IMR-90 (cell line): ENCODE results near the gene FBLIM1. TPM values are rescaled to one million over a fixed set of nuclear protein-coding genes. Genes with fewer than 3 reads are reported as not detected.

ENCODE experiments used
- ATAC-seq: fragments of 200-7000 bp; cut with Tn5 transposase; 2 replicates; pipeline ENCODE4 v1.9.1; 2020; ENCODE audit warnings: low read depth, mild to moderate bottlenecking, moderate library complexity
- BruUV-seq: library from RNA; stranded (reverse); fragments of 400-500 nt; replicated peaks from 2 replicates; lab custom pipeline; 2021; lab: Mats Ljungman, UMichigan
- CTCF ChIA-PET: fragments of 300-600 bp; formaldehyde crosslinking; extraction: SDS; loops from one replicate; lab custom pipeline; 2021; ENCODE audit warnings: antibody characterized with exemption; lab: Yijun Ruan, JAX
- POLR2A ChIA-PET: fragments of 300-600 bp; sonication (Branson Sonifier 250); formaldehyde crosslinking; loops from one replicate; lab custom pipeline; 2022; ENCODE audit warnings: antibody characterized with exemption; ENCODE audit not compliant: unreplicated experiment; lab: Charles Lee
- DNase-seq: peaks from one replicate; pipeline ENCODE4 v3.0.0; 2013
- H2AFZ ChIP-seq: replicated peaks from 2 replicates; pipeline ENCODE3; 2013; ENCODE audit warnings: low read length, mild to moderate bottlenecking; ENCODE audit not compliant: poor library complexity
- H2AK5ac ChIP-seq: 2 replicates; pipeline ENCODE4 v1.6.1; 2013; ENCODE audit warnings: low read depth, low read length, inconsistent platforms
- H2AK9ac ChIP-seq: replicated peaks from 2 replicates; pipeline ENCODE3; 2013; ENCODE audit warnings: mild to moderate bottlenecking, low read depth, low read length, moderate library complexity; ENCODE audit not compliant: poor library complexity
- H2BK120ac ChIP-seq: 2 replicates; pipeline ENCODE4 v1.6.1; 2013; ENCODE audit warnings: low read depth, low read length, inconsistent platforms
- H2BK15ac ChIP-seq: 3 replicates; pipeline ENCODE4 v1.6.1; 2013; ENCODE audit warnings: low read depth, low read length, inconsistent platforms
- H2BK20ac ChIP-seq: 2 replicates; pipeline ENCODE4 v1.6.1; 2013; ENCODE audit warnings: low read depth, mild to moderate bottlenecking, inconsistent platforms, low read length, moderate library complexity
- H2BK5ac ChIP-seq: 2 replicates; pipeline ENCODE4 v1.6.1; 2013; ENCODE audit warnings: mild to moderate bottlenecking, low read depth, low read length, inconsistent platforms; ENCODE audit not compliant: poor library complexity, severe bottlenecking
- H3K14ac ChIP-seq: replicated peaks from 2 replicates; pipeline ENCODE4 v1.6.1; 2013; ENCODE audit warnings: low read depth, low read length, inconsistent platforms
- H3K18ac ChIP-seq: 2 replicates; pipeline ENCODE4 v1.6.1; 2013; ENCODE audit warnings: low read depth, low read length, control low read depth
- H3K23ac ChIP-seq: 2 replicates; pipeline ENCODE4 v1.6.1; 2013; ENCODE audit warnings: low read depth, low read length, inconsistent platforms
- H3K27ac ChIP-seq: 2 replicates; pipeline ENCODE4 v1.5.1; 2013; ENCODE audit warnings: mild to moderate bottlenecking, control low read depth, low read length; ENCODE audit not compliant: insufficient read depth
- H3K27me3 ChIP-seq: 2 replicates; pipeline ENCODE4 v1.6.1; 2013; ENCODE audit warnings: low read length; ENCODE audit not compliant: control insufficient read depth, insufficient read depth
- H3K36me3 ChIP-seq: 2 replicates; pipeline ENCODE4 v1.6.1; 2013; ENCODE audit warnings: low read length, mixed read lengths; ENCODE audit not compliant: control insufficient read depth, insufficient read depth
- H3K4ac ChIP-seq: 2 replicates; pipeline ENCODE4 v1.6.1; 2013; ENCODE audit warnings: low read depth, low read length, inconsistent platforms
- H3K4me1 ChIP-seq: 2 replicates; pipeline ENCODE4 v1.6.1; 2013; ENCODE audit warnings: low read length, mixed read lengths; ENCODE audit not compliant: control insufficient read depth, insufficient read depth
- H3K4me2 ChIP-seq: 2 replicates; pipeline ENCODE4 v1.6.1; 2013; ENCODE audit warnings: low read depth, mild to moderate bottlenecking, control low read depth, low read length, moderate library complexity
- H3K4me3 ChIP-seq: 2 replicates; pipeline ENCODE4 v1.5.1; 2013; ENCODE audit warnings: low read depth, mild to moderate bottlenecking, control low read depth, low read length, moderate library complexity; ENCODE audit not compliant: insufficient read depth
- H3K56ac ChIP-seq: 2 replicates; pipeline ENCODE4 v1.6.1; 2013; ENCODE audit warnings: low read length, inconsistent platforms; ENCODE audit not compliant: insufficient read depth; ENCODE audit errors: extremely low read depth
- H3K79me1 ChIP-seq, 2 experiments: 2 replicates each; pipeline ENCODE4 v1.6.1; 2013; ENCODE audit warnings: low read length in 2 of 2, inconsistent platforms in 1 of 2, low read depth in 1 of 2
- H3K9ac ChIP-seq: 2 replicates; pipeline ENCODE4 v1.6.1; 2013; ENCODE audit warnings: low read depth, low read length, control low read depth
- H3K9me1 ChIP-seq: 2 replicates; pipeline ENCODE4 v1.6.1; 2013; ENCODE audit warnings: low read length, inconsistent platforms; ENCODE audit not compliant: insufficient read depth
- H3K9me3 ChIP-seq: 2 replicates; pipeline ENCODE4 v1.6.1; 2013; ENCODE audit warnings: low read length; ENCODE audit not compliant: control insufficient read depth, insufficient read depth
- H4K20me1 ChIP-seq: 2 replicates; pipeline ENCODE4 v1.6.1; 2013; ENCODE audit warnings: low read length, inconsistent platforms; ENCODE audit not compliant: insufficient read depth
- H4K5ac ChIP-seq: 2 replicates; pipeline ENCODE4 v1.6.1; 2013; ENCODE audit warnings: mild to moderate bottlenecking, low read depth, low read length, control low read depth
- H4K8ac ChIP-seq, 2 experiments: 2 replicates each; pipeline ENCODE4 v1.6.1; 2013; ENCODE audit warnings: low read depth in 2 of 2, low read length in 2 of 2, control low read depth in 1 of 2, inconsistent platforms in 1 of 2
- H4K91ac ChIP-seq: 2 replicates; pipeline ENCODE4 v1.6.1; 2013; ENCODE audit warnings: low read depth, low read length, inconsistent platforms; ENCODE audit not compliant: insufficient read depth
- MAFK ChIP-seq: IDR thresholded peaks from 2 replicates; pipeline ENCODE4 v1.6.1; 2012; ENCODE audit warnings: low read depth, low read length, improper control_type of control experiment
- MAZ ChIP-seq: IDR thresholded peaks from 2 replicates; pipeline ENCODE4 v1.6.1; 2012; ENCODE audit warnings: low read depth, mild to moderate bottlenecking, low read length, improper control_type of control experiment, moderate library complexity, borderline replicate concordance
- MXI1 ChIP-seq: IDR thresholded peaks from 2 replicates; pipeline ENCODE4 v1.6.1; 2012; ENCODE audit warnings: low read depth, mild to moderate bottlenecking, low read length, moderate library complexity, borderline replicate concordance
- POLR2A ChIP-seq: IDR thresholded peaks from 2 replicates; pipeline ENCODE4 v1.6.1; 2012; ENCODE audit warnings: mild to moderate bottlenecking, low read depth, low read length
- USF2 ChIP-seq: fragments of 150-350 bp; IDR thresholded peaks from 2 replicates; pipeline ENCODE4 v1.6.1; 2017; ENCODE audit warnings: mild to moderate bottlenecking, antibody characterized with exemption, low read length, low read depth
- WGBS, 2 experiments: methylation state at CpG; one replicate each; pipeline versions ENCODE4 v1.1.5 to v1.1.7; 2013; ENCODE audit warnings: missing lambda C conversion rate in 2 of 2; ENCODE audit not compliant: insufficient read length in 1 of 2; ENCODE audit errors: extremely low coverage in 2 of 2; 5-methylcytosine and 5-hydroxymethylcytosine counted together
- dilution Hi-C: fragments of 300-500 bp; cut with HindIII; formaldehyde crosslinking; loops from one replicate; pipeline ENCODE4 v1.14.3; 2018; ENCODE audit warnings: low sequenced_read_pairs; ENCODE audit not compliant: unreplicated experiment
- in situ Hi-C: fragments of 300-500 bp; cut with MboI; formaldehyde crosslinking; loops from 3 replicates; pipeline ENCODE4 v1.14.3; 2019; ENCODE audit warnings: low sequenced_read_pairs, inconsistent platforms, mixed read lengths
- intact Hi-C: fragments of 100-400 bp; cut with micrococcal nuclease; formaldehyde crosslinking; loops from 2 replicates; pipeline ENCODE4 v1.10.0; 2022
- polyA plus RNA-seq, 3 experiments: library from polyadenylated mRNA; depleted of rRNA; stranded (reverse); fragments of >200 nt; gene quantifications; 2 replicates each; pipeline ENCODE4 v1.2.3, GENCODE V29; 2012; ENCODE audit warnings: low replicate concordance in 1 of 3
- total RNA-seq: library from RNA; depleted of rRNA; stranded (reverse); fragments of >200 nt; gene quantifications from 2 replicates; pipeline ENCODE4 v1.2.3, GENCODE V29; 2012

FBLIM1 gene
- total and polyA plus RNA-seq, 2 of the 4 experiments (the other 2 are of a cell fraction), result 52.2 to 140 TPM

- no TSS peak for BruUV-seq
- in situ Hi-C loops, result no loop called here
Measured at GRCh38 chr1:15720861-15721260, 37.7 kb upstream of the FBLIM1 start.

More at GRCh38 chr1:15720861-15721260, 37.7 kb upstream of the FBLIM1 start:
- Histone ChIP-seq H2AK5ac (no peak overlapping the region), H2BK20ac (no peak overlapping the region), H4K20me1 (peaks cover 12% of the 10 kb centered on the region), H2BK15ac (no peak overlapping the region), H3K9me1 (peaks cover under 1% of the 10 kb centered on the region; the same call in 1 of the 2 replicates), H3K4ac (no peak overlapping the region), H3K36me3 (peaks cover 73% of the 10 kb centered on the region), H4K91ac (no peak overlapping the region), H3K4me2 (no peak overlapping the region), H3K56ac (no peak overlapping the region), H4K5ac (no peak overlapping the region), H2AK9ac (no peak overlapping the region), H3K4me3 (no peak overlapping the region), H2BK120ac (no peak overlapping the region), H4K8ac (no peak overlapping the region), H2BK5ac (no peak overlapping the region), H3K18ac (no peak overlapping the region), H3K23ac (no peak overlapping the region), H2AFZ (no peak overlapping the region), H3K27me3 (no peaks in the 10 kb centered on the region), H3K27ac (no peak overlapping the region), H3K79me1 (peaks cover 21 to 33% of the 10 kb centered on the region in 2 experiments), H3K9ac (no peak overlapping the region), H3K9me3 (no peaks in the 10 kb centered on the region), H3K4me1 (no peaks in the 10 kb centered on the region; the same call in 1 of the 2 replicates), H3K14ac (no peak overlapping the region)
- intact Hi-C loops (no loop called here), dilution Hi-C loops (no loop called here)
- ChIA-PET POLR2A (no interaction called here), CTCF (no interaction called here)
- no peak for TF ChIP-seq POLR2A
- no peak for TF ChIP-seq MXI1
- no peak for TF ChIP-seq MAFK
- no peak for TF ChIP-seq MAZ
- TF ChIP-seq USF2, result no peak
- DNase-seq, result no peak
- no peak for ATAC-seq
- WGBS, 2 experiments, result 100% methylated on average over 1 of the region's 3 CpGs; no CpG with 5 or more reads in 1 of the 2 experiments
